Spleen (tissue), 11 donors: ENCODE measurements around the gene PGAP3. TPM values are rescaled to one million over a fixed set of nuclear protein-coding genes. Genes with fewer than 3 reads are reported as not detected.

Experiments used
- DNase-seq: peaks from one replicate; pipeline ENCODE4 v3.0.0-alpha.2; 2020
- H3K27ac ChIP-seq, 8 donors: fragments of 200-600 bp; sonication (generic) in 7 of 8; 1 replicate in 4 of 8; 2 replicates in 4 of 8; pipeline versions ENCODE4 v1.5.0 to v1.8.0; 2016 to 2021; ENCODE audit warnings: inconsistent platforms in 4 of 8, mild to moderate bottlenecking in 4 of 8, moderate library complexity in 1 of 8
- H3K27me3 ChIP-seq, 7 donors: fragments of 200-600 bp; sonication (generic) in 6 of 7; replicated peaks in 1 of 7; 1 replicate in 4 of 7; 2 replicates in 3 of 7; pipeline versions ENCODE4 v1.5.0 to v1.8.0; 2016 to 2021; ENCODE audit warnings: inconsistent platforms in 3 of 7, mild to moderate bottlenecking in 1 of 7
- H3K36me3 ChIP-seq, 6 donors: fragments of 200-600 bp; sonication (generic) in 5 of 6; 1 replicate in 4 of 6; 2 replicates in 2 of 6; pipeline versions ENCODE4 v1.5.0 to v1.8.0; 2016 to 2021; ENCODE audit warnings: inconsistent platforms in 2 of 6
- H3K4me1 ChIP-seq, 6 donors: fragments of 200-600 bp; sonication (generic) in 5 of 6; 1 replicate in 3 of 6; 2 replicates in 3 of 6; pipeline versions ENCODE4 v1.5.0 to v1.8.0; 2016 to 2021; ENCODE audit warnings: inconsistent platforms in 3 of 6
- H3K4me3 ChIP-seq, 8 donors: fragments of 200-600 bp; sonication (generic) in 7 of 8; 1 replicate in 4 of 8; 2 replicates in 4 of 8; pipeline versions ENCODE4 v1.5.0 to v1.8.0; 2016 to 2021; ENCODE audit warnings: inconsistent platforms in 4 of 8, mild to moderate bottlenecking in 4 of 8, moderate library complexity in 2 of 8
- H3K9me3 ChIP-seq, 8 donors: fragments of 200-600 bp; sonication (generic) in 7 of 8; 1 replicate in 4 of 8; 2 replicates in 4 of 8; pipeline versions ENCODE4 v1.5.0 to v1.8.0; 2016 to 2021; ENCODE audit warnings: inconsistent platforms in 4 of 8
- CTCF ChIP-seq, 11 experiments: fragments of 200-600 bp in 7 of 11; fragments of 450-650 bp in 4 of 11; sonication (generic) in 4 of 11; IDR thresholded peaks in 8 of 11; conservative IDR thresholded peaks in 3 of 11; 1 replicate in 7 of 11; 2 replicates in 4 of 11; pipeline versions ENCODE4 v1.4.0 to v1.8.0; 2016 to 2021; ENCODE audit warnings: antibody characterized with exemption in 11 of 11, inconsistent platforms in 4 of 11, mild to moderate bottlenecking in 1 of 11
- POLR2A ChIP-seq, 3 donors: fragments of 450-650 bp; IDR thresholded peaks; one replicate each; pipeline ENCODE4 v1.5.1; 2017; ENCODE audit warnings: antibody characterized with exemption in 3 of 3, mild to moderate bottlenecking in 1 of 3
- POLR2AphosphoS5 ChIP-seq, 3 donors: sonication (generic); formaldehyde crosslinking; IDR thresholded peaks; one replicate each; pipeline ENCODE4 v1.5.1; 2017; ENCODE audit warnings: antibody characterized with exemption in 3 of 3
- WGBS, 5 donors: extraction: QIAGEN DNeasy Blood & Tissue Kit in 3 of 5; methylation state at CpG; one replicate each; pipeline versions ENCODE4 v1.1.5 to v1.1.7; 2013 to 2018; 5-methylcytosine and 5-hydroxymethylcytosine counted together
- intact Hi-C: fragments of 100-400 bp; cut with DNase I; formaldehyde crosslinking; loops from one replicate; pipeline ENCODE4 v1.15.0; 2023; ENCODE audit warnings: low total_unique reads
- polyA plus RNA-seq, 3 donors: library from polyadenylated mRNA; stranded (reverse); fragments of 200-250 nt; gene quantifications; one replicate each; pipeline ENCODE4 v1.2.1, GENCODE V29; 2013
- total RNA-seq, 7 donors: library from RNA; depleted of rRNA in 3 of 7; stranded (reverse); fragments of >200 nt in 3 of 7; fragmentation: NEBNext Ultra II Directional in 4 of 7; extraction: Animal tissue kit (Norgen Biotek cat#: 25700) in 4 of 7; gene quantifications; one replicate each; pipeline versions ENCODE4 v1.1.0 to v1.2.1, GENCODE V29; 2016 to 2021
- donor health status: healthy with polysubstance abuse.
- donor health status: DM: no; HTN: no; CAD: no; lungs with moderate emphysema.
- donor health status: DM: no; HTN: no; CAD: no.
- donor health status: Bipolar disorder and iron deficiency.
- donor health status: healthy.
- donor health status: DM: no; HTN: no; CAD: no.
- donor health status: DM: yes; HTN: yes; CAD: no.

The PGAP3 gene
- total and polyA plus RNA-seq, 10 donors = 11.5 to 27.4 (median 19.5) TPM

- 75 to 86% (median 85%) methylated on average over 15 of the region's 15 CpGs for WGBS, 5 donors
- intact Hi-C loops = no loop called here
- Histone ChIP-seq H3K27ac (no peak overlapping the region), H3K27me3 (no peaks in the 10 kb centered on the region), H3K4me1 (peaks cover 0 to 95% (median 30%) of the 10 kb centered on the region in 6 donors), H3K36me3 (peaks cover 0 to 67% (median 0%) of the 10 kb centered on the region in 6 donors), H3K4me3 (no peak overlapping the region), H3K9me3 (no peaks in the 10 kb centered on the region)
- DNase-seq = no peak
- TF ChIP-seq POLR2A (IDR thresholded peaks at IDR 0.05) (no peak), POLR2AphosphoS5 (IDR thresholded peaks at IDR 0.05) (no peak), CTCF (IDR thresholded peaks at IDR 0.05 in 8 of 11, conservative IDR thresholded peaks at IDR 0.05 in 3 of 11) (no peak)
Observed at GRCh38 chr17:39648616-39649366, 39.1 kb downstream of the PGAP3 start.

GRCh38 chr17:39647256-39647655, 40.6 kb downstream of the PGAP3 start:
- TF ChIP-seq POLR2A (IDR thresholded peaks at IDR 0.05) (no peak), POLR2AphosphoS5 (IDR thresholded peaks at IDR 0.05) (no peak), CTCF (IDR thresholded peaks at IDR 0.05 in 8 of 11, conservative IDR thresholded peaks at IDR 0.05 in 3 of 11) (no peak)
- Histone ChIP-seq H3K4me1 (peaks cover 3 to 95% (median 41%) of the 10 kb centered on the region in 6 donors), H3K36me3 (peaks cover 0 to 57% (median 0%) of the 10 kb centered on the region in 6 donors), H3K9me3 (no peaks in the 10 kb centered on the region), H3K4me3 (no peak overlapping the region), H3K27ac (no peak overlapping the region), H3K27me3 (no peaks in the 10 kb centered on the region)
- intact Hi-C loops = no loop called here
- 73 to 94% (median 85%) methylated on average over 5 of the region's 5 CpGs for WGBS, 5 donors
- DNase-seq = no peak

- Histone ChIP-seq H3K9me3 (no peaks in the 10 kb centered on the region), H3K27ac (no peak overlapping the region), H3K4me3 (no peak overlapping the region), H3K4me1 (peaks cover 39 to 98% (median 67%) of the 10 kb centered on the region in 6 donors), H3K27me3 (no peaks in the 10 kb centered on the region), H3K36me3 (peaks cover 0 to 27% (median 0%) of the 10 kb centered on the region in 6 donors)
- DNase-seq = no peak
- 65 to 82% (median 67%) methylated on average over 4 of the region's 4 CpGs for WGBS, 5 donors
- TF ChIP-seq POLR2AphosphoS5 (IDR thresholded peaks at IDR 0.05) (no peak), POLR2A (IDR thresholded peaks at IDR 0.05) (no peak), CTCF (IDR thresholded peaks at IDR 0.05 in 8 of 11, conservative IDR thresholded peaks at IDR 0.05 in 3 of 11) (no peak)
- intact Hi-C loops = no loop called here
Observed at GRCh38 chr17:39643271-39643670, 44.6 kb downstream of the PGAP3 start.

- WGBS, 5 donors = 70 to 83% (median 78%) methylated on average over 7 to 9 of the region's 9 CpGs
- Histone ChIP-seq H3K9me3 (no peaks in the 10 kb centered on the region), H3K4me3 (no peak overlapping the region), H3K36me3 (peaks cover 0 to 26% (median 0%) of the 10 kb centered on the region in 6 donors), H3K27me3 (no peaks in the 10 kb centered on the region), H3K27ac (peak overlapping the region in 2 of 8 donors; percentile 18 to 46), H3K4me1 (peaks cover 46 to 98% (median 74%) of the 10 kb centered on the region in 6 donors)
- TF ChIP-seq POLR2AphosphoS5 (IDR thresholded peaks at IDR 0.05) = no peak
- TF ChIP-seq CTCF (IDR thresholded peaks at IDR 0.05 in 8 of 11, conservative IDR thresholded peaks at IDR 0.05 in 3 of 11) = no peak
- no peak for TF ChIP-seq POLR2A (IDR thresholded peaks at IDR 0.05)
- intact Hi-C loops = no loop called here
- DNase-seq = no peak
Observed at GRCh38 chr17:39642291-39643074, 45.4 kb downstream of the PGAP3 start.
